ENCODE data around the gene ACTL8. TPM values are rescaled to one million over a fixed set of nuclear protein-coding genes. Genes with fewer than 3 reads are reported as not detected.

ACTL8 gene
- total RNA-seq, 2 experiments from 2014 or later: not detected

GRCh38 chr1:17777330-17777729, 22.2 kb downstream of the ACTL8 start:
- no peaks in the 10 kb centered on the region for H3K4me1 ChIP-seq (ENCODE audit: insufficient read depth, low read length)
- no peaks in the 10 kb centered on the region for H3K9me3 Mint-ChIP-seq
- ATAC-seq (ENCODE audit: poor library complexity) (no peak), DNase-seq (no peak)
- H3K27me3 Mint-ChIP-seq: peaks cover 5% of the 10 kb centered on the region
- H3K4me3 Mint-ChIP-seq: no peak overlapping the region
- no peak overlapping the region for H3K27ac Mint-ChIP-seq
- no peak overlapping the region for H3K27ac ChIP-seq (ENCODE audit: low read depth in 1 of 2, low read length in 2 of 2)
- H3K36me3 ChIP-seq (ENCODE audit: insufficient read depth, low read length): no peaks in the 10 kb centered on the region
- intact Hi-C loops (cut with DNase I, micrococcal nuclease): no loop called here
- peaks cover 0 to 3% of the 10 kb centered on the region in 2 experiments for H3K27me3 ChIP-seq (ENCODE audit: control insufficient read depth in 1 of 2, insufficient read depth in 2 of 2, low read length in 2 of 2)
- CTCF ChIA-PET: no interaction called here
- no peaks in the 10 kb centered on the region for H3K36me3 Mint-ChIP-seq (ENCODE audit: low read depth)
- no peak overlapping the region for H3K4me3 ChIP-seq (ENCODE audit: low read length)
- no peak for TF ChIP-seq CTCF (IDR thresholded peaks at IDR 0.05)
- POLR2A ChIA-PET: no interaction called here
- H3K4me1 Mint-ChIP-seq (ENCODE audit: low read depth): no peaks in the 10 kb centered on the region
- peaks cover 0 to 16% of the 10 kb centered on the region in 2 experiments for H3K9me3 ChIP-seq (ENCODE audit: control insufficient read depth in 1 of 2, insufficient read depth in 1 of 2, low read length in 2 of 2)

- POLR2A ChIA-PET: no interaction called here
- TF ChIP-seq CTCF (IDR thresholded peaks at IDR 0.05): no peak
- no peaks in the 10 kb centered on the region for H3K4me1 Mint-ChIP-seq (ENCODE audit: low read depth)
- H3K27me3 ChIP-seq (ENCODE audit: control insufficient read depth in 1 of 2, insufficient read depth in 2 of 2, low read length in 2 of 2): no peaks in the 10 kb centered on the region
- H3K4me3 Mint-ChIP-seq: no peak overlapping the region
- H3K36me3 ChIP-seq (ENCODE audit: insufficient read depth, low read length): no peaks in the 10 kb centered on the region
- DNase-seq: no peak
- CTCF ChIA-PET: no interaction called here
- no peaks in the 10 kb centered on the region for H3K36me3 Mint-ChIP-seq (ENCODE audit: low read depth)
- H3K27ac ChIP-seq (ENCODE audit: low read depth in 1 of 2, low read length in 2 of 2): no peak overlapping the region
- peaks cover 0 to 16% of the 10 kb centered on the region in 2 experiments for H3K9me3 ChIP-seq (ENCODE audit: control insufficient read depth in 1 of 2, insufficient read depth in 1 of 2, low read length in 2 of 2)
- H3K27me3 Mint-ChIP-seq: peaks cover 5% of the 10 kb centered on the region
- no peak overlapping the region for H3K27ac Mint-ChIP-seq
- H3K4me1 ChIP-seq (ENCODE audit: insufficient read depth, low read length): no peaks in the 10 kb centered on the region
- H3K4me3 ChIP-seq (ENCODE audit: low read length): no peak overlapping the region
- intact Hi-C loops (cut with DNase I, micrococcal nuclease): no loop called here
- no peak for ATAC-seq (ENCODE audit: poor library complexity)
- no peaks in the 10 kb centered on the region for H3K9me3 Mint-ChIP-seq
Observed at GRCh38 chr1:17777818-17778217, 22.7 kb downstream of the ACTL8 start.

- Mint-ChIP-seq H3K36me3 (ENCODE audit: low read depth) (no peaks in the 10 kb centered on the region), H3K4me1 (ENCODE audit: low read depth) (no peaks in the 10 kb centered on the region), H3K4me3 (no peak overlapping the region), H3K27ac (no peak overlapping the region), H3K27me3 (no peaks in the 10 kb centered on the region), H3K9me3 (no peaks in the 10 kb centered on the region)
- H3K27me3 ChIP-seq (ENCODE audit: control insufficient read depth in 1 of 2, insufficient read depth in 2 of 2, low read length in 2 of 2): no peaks in the 10 kb centered on the region
- H3K36me3 ChIP-seq (ENCODE audit: insufficient read depth, low read length): no peaks in the 10 kb centered on the region
- ChIA-PET POLR2A (no interaction called here), CTCF (no interaction called here)
- ATAC-seq (ENCODE audit: poor library complexity) (no peak), DNase-seq (no peak)
- no peaks in the 10 kb centered on the region for H3K4me1 ChIP-seq (ENCODE audit: insufficient read depth, low read length)
- TF ChIP-seq CTCF (IDR thresholded peaks at IDR 0.05): no peak
- H3K9me3 ChIP-seq (ENCODE audit: control insufficient read depth in 1 of 2, insufficient read depth in 1 of 2, low read length in 2 of 2): peaks cover 0 to 8% of the 10 kb centered on the region in 2 experiments
- H3K27ac ChIP-seq (ENCODE audit: low read depth in 1 of 2, low read length in 2 of 2): no peak overlapping the region
- no peak overlapping the region for H3K4me3 ChIP-seq (ENCODE audit: low read length)
- intact Hi-C loops (cut with DNase I, micrococcal nuclease): no loop called here
Observed at GRCh38 chr1:17780916-17781315, 25.8 kb downstream of the ACTL8 start.
